Neuron (in vitro differentiated cells): ENCODE measurements around the gene GMDS.

Experiments
- H2AFZ ChIP-seq: one replicate; pipeline ENCODE4 v1.6.1; 2013; ENCODE audit warnings: low read depth, mild to moderate bottlenecking, inconsistent platforms, low read length, moderate library complexity
- H3K27me3 ChIP-seq: one replicate; pipeline ENCODE4 v1.6.1; 2013; ENCODE audit warnings: low read length; ENCODE audit not compliant: insufficient read depth
- H3K36me3 ChIP-seq: one replicate; pipeline ENCODE4 v1.6.1; 2013; ENCODE audit warnings: low read length; ENCODE audit not compliant: insufficient read depth
- H3K4me1 ChIP-seq: one replicate; pipeline ENCODE4 v1.6.1; 2013; ENCODE audit warnings: low read length; ENCODE audit not compliant: insufficient read depth
- H3K4me3 ChIP-seq: 2 replicates; pipeline ENCODE4 v1.5.1; 2013; ENCODE audit warnings: mild to moderate bottlenecking, low read length, moderate library complexity
- H3K9me3 ChIP-seq: one replicate; pipeline ENCODE4 v1.6.1; 2013; ENCODE audit warnings: low read length

Gene GMDS

DNA sequence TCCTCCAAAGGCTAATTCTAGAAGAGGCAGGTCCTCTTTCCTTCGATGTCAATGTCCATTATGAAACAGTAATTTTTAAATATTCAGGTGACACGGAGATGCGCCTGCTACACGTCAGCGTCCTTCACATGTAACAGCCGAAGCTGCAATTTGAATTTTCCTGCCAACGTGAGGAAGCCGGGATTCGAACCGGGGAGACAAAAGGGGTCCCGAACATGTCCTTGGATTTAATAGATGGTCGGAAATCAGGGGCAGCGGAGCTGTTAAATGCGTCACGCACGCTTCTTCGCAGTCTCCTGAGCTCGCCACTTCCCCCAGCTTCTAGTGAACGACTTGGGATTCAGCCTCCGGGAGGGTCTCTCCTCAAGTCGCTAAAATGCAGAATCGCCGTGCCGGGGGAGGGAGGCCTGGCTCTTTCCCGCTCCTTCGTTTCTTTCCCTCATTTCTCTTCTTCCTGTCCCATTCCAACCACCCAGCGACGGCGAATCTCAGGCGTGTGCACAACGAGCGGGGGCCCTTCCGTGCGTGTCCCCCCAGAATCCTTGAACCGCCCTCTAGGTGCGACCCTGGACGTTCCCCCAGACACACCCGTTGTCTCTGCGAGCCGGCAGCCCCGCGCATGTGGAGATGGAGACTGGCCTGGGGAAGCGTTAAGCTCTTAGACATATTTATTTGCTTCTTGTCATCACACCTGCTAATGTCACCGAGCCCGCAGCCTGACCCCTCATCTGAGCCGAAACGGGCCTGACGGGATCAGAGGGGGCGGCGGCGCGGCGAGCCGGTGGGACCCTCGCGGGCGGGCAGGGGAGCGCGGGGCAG, 637.0 kb downstream of the GMDS start:
- Histone ChIP-seq H3K4me1 (peaks cover 15% of the 10 kb centered on the region), H3K4me3 (no peak overlapping the region), H3K9me3 (no peaks in the 10 kb centered on the region), H3K36me3 (no peaks in the 10 kb centered on the region), H2AFZ (peak overlapping the region; percentile 91), H3K27me3 (peaks cover 64% of the 10 kb centered on the region)

DNA sequence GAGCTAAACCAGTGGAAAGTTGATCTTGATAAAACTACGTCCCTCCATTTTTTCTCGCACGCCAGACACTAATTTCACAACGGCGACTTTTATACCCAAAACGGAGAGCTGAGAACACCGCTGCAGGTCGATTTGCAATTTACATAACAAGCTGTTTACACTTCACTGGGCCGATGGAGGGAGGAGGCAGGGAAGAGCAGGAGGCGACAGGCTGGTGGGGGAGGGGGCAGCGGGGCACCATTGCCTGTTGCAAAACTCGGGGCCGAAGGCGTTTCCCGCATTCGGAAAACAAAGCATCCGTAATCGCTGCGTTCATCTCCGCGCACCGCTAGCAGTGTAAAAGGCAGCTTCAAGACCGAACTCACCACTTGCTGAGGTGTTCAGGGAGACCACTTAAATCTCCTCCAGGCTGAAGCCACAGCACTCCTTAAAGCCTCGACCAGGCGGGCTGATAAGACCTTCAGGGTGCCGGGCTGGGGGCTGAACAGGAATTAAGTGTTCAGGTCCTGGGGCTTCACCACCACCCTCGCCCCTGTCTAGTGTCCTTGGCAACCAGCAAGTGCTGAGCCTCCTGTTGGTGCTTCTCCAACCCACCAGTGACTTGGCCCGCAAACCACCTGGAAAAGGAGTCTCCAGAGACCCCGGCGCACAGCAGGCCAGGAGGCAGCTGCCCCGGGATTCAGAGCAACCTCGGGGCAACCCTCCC, 637.7 kb downstream of the GMDS start:
- Histone ChIP-seq H3K9me3 (no peaks in the 10 kb centered on the region), H3K4me3 (peak overlapping the region; percentile 11), H3K4me1 (peaks cover 15% of the 10 kb centered on the region), H3K36me3 (no peaks in the 10 kb centered on the region), H2AFZ (no peak overlapping the region), H3K27me3 (peaks cover 65% of the 10 kb centered on the region)

DNA sequence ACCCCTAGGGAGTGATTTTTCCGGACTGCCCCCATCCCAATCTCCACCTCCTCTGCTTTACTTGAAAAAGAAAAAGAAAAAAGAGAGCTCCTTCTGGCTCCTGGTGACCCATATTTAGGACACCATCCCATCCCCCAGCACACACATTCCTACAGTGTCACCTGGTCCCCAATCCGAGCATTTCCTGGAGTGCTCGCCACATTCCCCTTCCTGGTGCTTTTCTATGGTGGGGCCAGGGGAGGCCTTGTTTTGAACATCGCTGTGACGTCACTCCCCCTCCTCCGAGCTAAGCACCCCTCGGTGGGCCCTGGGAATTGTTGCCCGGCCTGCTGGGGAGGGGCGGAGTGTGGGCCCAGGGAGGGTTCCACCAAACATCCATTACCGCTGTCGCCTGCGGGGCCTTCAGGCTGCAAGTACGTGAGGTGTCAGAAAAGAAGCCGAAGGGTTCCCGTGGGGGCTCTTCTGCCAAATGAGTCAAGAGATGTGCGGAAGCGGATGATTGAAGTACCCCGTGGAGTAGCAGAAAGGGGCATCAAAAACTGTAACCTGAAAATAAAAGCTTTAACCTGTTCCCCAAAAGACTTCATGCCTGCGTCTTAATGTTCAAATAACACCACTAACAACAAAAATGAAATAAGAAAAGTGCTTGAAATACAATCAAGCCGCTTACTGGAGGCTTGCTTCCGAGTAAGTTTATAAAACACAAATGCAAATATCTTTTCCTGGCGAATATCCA, 638.5 kb downstream of the GMDS start:
- H3K4me3 ChIP-seq = peak overlapping the region; percentile 11
- H3K36me3 ChIP-seq = no peaks in the 10 kb centered on the region
- no peaks in the 10 kb centered on the region for H3K9me3 ChIP-seq
- no peak overlapping the region for H2AFZ ChIP-seq
- peaks cover 64% of the 10 kb centered on the region for H3K27me3 ChIP-seq
- H3K4me1 ChIP-seq = peaks cover 15% of the 10 kb centered on the region

DNA sequence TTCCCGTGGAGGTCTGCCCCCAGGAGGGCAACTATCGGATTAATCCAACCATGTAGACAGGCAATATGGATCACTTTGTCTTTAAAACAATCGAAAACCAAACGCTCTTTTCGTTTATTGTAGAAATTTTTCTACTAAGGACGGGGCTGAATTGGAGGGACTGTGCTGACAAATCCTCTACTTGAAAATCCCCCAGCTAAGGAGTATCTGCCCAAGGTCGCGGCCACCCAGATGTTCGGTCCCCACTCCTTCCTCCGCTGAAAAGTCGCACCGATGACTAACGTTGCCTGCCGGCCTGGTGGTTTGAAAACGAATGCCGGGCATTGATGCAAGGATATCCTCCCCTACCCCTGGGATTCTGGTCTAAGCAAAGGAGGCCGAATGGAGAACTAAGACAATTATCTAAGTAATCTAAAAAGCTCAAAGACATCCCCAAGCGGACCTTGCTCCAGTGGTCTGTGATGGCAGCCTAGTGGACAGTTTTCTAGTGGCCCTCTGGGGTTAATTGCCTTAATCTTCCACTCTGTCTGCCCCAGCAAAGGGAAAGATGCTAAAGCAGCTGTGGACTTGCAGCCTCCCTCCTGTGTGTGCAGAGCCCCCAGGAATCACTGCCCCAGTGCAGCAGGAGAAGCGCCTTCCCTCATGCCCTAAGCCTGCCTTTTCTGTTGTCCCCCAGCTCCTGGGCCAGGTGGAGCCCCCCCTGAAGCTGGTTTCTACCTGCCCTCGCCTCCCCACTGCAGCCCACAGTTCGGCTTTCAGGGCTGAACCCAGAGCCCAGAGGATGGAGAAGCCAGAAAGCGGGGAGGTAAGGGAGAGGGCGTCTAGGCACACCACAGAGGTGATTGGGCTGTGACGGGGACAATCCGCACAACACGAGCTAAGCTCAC, 639.3 kb downstream of the GMDS start:
- peaks cover 67% of the 10 kb centered on the region for H3K27me3 ChIP-seq
- no peaks in the 10 kb centered on the region for H3K36me3 ChIP-seq
- no peaks in the 10 kb centered on the region for H3K9me3 ChIP-seq
- no peak overlapping the region for H2AFZ ChIP-seq
- no peak overlapping the region for H3K4me3 ChIP-seq
- H3K4me1 ChIP-seq = peaks cover 15% of the 10 kb centered on the region

DNA sequence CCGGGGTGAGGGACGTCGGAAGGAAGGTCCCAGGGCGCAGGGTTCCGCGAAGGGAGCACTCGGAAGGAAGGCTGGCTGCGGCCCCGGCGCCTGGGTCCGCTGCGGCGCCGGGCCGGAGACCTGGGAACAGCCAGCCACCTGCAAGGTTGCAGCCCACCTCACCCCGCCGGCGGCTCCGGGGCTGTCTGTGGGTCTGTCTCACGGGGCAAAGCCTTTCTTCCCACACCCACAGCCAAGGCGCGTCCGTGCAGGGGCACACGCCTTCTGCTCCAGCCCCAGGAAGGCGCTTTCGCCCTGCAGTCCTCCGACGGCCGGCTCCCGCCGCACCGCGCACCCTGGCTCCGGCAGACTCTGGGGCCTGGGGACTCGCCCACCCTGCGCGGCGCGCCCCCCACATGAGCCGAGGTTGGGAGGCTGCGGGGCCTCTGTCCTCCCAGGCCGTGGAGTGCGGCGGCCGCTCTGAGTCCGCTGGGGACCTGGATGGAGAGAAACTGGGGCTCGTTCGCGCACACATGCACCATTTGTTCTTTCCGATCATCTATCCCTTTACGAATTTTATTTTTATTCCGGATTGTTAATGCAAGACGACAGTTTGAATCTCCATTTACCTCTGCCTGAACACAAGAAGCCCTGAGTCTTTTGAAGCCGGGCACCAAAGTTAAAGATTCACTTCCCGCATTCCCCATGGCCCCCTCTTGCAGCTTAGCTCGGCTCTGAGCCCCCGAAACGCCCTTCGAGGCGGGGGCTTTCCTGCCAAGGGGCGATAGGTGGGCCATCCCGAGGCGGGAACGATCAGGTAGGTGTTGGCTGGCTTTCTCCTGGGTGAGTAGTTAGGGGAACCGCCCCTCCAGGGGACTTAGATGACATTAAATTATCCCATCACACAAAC, 640.2 kb downstream of the GMDS start:
- H3K4me1 ChIP-seq = peaks cover 15% of the 10 kb centered on the region
- H3K36me3 ChIP-seq = no peaks in the 10 kb centered on the region
- H3K4me3 ChIP-seq = no peak overlapping the region
- peaks cover 68% of the 10 kb centered on the region for H3K27me3 ChIP-seq
- H2AFZ ChIP-seq = peak overlapping the region; percentile 87
- no peaks in the 10 kb centered on the region for H3K9me3 ChIP-seq

DNA sequence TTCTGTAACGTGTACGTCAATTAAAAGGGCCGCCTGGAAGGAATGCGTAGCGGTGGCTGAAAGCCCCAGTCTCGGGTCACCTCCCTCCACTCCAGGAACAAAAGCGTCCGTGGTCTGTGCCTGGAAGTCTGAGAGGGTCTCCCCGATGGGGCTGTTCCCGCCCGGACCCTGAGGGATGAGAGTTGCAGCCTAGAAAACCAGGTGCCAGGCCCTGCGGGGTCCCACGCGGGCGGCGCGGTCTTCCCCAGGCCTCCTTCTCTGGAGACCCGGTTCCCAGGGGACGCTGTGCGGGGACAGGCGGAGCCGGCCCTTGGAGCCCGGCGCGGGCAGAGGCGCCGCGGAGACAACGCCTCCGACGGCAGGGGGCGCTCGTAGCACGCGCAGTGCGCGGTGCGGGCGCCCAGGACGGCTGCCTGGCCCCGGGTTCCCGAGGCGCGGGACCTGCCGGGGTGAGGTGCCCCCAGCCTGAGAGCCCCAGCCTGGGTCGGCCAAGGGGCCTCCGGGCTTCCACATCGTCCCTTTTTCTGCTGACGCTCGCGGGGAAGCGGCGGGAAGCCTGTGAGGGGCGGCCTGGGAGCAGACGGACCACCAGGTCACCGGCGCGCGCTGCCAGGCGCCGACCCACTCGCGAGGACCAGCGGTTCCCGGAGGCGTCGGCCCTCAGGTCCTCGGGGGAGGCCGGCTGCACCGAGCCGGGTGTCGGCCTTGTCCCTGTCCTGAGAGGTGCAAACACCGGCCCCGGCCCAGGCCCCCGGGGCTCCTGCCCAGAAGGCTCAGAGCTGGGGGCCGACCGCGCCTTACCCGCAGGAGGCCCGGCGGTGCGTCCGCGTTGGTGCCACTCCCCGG, 641.0 kb downstream of the GMDS start:
- Histone ChIP-seq H3K4me3 (peak overlapping the region; percentile 47), H3K36me3 (no peaks in the 10 kb centered on the region), H3K27me3 (peaks cover 68% of the 10 kb centered on the region), H2AFZ (peak overlapping the region; percentile 87), H3K4me1 (peaks cover 15% of the 10 kb centered on the region), H3K9me3 (no peaks in the 10 kb centered on the region)

DNA sequence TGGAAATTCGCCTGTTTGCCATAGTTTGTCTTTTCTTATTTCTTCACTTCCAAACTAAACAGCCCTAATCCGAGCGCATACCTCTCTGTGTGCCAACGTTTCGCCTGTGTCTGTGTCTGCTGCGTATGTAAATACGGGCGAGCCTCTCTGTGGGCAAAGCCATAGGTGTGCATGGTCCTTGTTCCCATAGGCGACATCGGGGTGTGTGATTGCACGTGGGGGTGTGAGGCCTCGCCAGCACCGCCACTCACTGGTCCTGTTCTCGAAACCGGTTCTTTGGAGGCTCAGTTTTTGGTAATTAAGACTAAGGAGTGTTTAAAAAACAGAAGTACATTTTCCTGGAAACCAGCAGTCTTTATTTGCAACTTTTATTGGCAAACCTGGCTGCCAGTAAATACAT, 641.7 kb downstream of the GMDS start:
- Histone ChIP-seq H3K9me3 (no peaks in the 10 kb centered on the region), H3K4me1 (peaks cover 15% of the 10 kb centered on the region), H3K27me3 (peaks cover 63% of the 10 kb centered on the region), H3K4me3 (peak overlapping the region; percentile 47), H2AFZ (peak overlapping the region; percentile 87), H3K36me3 (no peaks in the 10 kb centered on the region)

DNA sequence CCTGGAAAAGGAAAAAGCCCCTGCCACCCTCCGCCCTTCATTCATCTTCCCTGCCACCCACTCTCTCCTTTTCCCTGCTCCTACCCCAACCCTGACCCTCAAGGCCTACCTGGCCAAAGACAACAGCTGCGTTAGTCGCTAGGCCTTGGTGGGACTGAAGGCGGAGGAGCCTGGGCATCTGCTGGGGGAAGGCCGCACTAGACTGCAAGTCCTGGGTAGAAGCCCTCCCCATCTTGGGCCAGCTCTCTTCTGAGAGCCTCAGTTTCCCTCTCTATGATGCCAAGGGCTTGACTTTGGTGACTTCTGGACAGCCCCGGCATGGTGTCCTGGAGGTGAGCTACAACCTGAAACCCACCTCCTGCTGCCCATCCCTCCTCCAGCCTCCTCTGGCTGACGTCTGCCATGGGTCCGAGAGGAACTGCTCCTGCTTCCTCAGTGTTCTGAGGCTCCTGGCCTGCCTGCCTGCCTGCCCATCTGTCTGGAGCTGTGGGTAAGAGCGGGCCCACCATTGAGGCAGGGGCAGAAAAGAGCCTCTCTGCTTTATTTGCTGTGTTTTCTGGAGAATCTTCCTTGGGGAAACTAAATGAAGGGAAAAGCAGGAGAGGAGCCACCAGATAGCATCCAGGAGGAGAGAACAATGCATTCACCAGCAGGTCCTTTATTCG, 643.2 kb downstream of the GMDS start:
- Histone ChIP-seq H3K27me3 (peaks cover 51% of the 10 kb centered on the region), H3K9me3 (no peaks in the 10 kb centered on the region), H2AFZ (no peak overlapping the region), H3K36me3 (no peaks in the 10 kb centered on the region), H3K4me3 (no peak overlapping the region), H3K4me1 (peaks cover 5% of the 10 kb centered on the region)

DNA sequence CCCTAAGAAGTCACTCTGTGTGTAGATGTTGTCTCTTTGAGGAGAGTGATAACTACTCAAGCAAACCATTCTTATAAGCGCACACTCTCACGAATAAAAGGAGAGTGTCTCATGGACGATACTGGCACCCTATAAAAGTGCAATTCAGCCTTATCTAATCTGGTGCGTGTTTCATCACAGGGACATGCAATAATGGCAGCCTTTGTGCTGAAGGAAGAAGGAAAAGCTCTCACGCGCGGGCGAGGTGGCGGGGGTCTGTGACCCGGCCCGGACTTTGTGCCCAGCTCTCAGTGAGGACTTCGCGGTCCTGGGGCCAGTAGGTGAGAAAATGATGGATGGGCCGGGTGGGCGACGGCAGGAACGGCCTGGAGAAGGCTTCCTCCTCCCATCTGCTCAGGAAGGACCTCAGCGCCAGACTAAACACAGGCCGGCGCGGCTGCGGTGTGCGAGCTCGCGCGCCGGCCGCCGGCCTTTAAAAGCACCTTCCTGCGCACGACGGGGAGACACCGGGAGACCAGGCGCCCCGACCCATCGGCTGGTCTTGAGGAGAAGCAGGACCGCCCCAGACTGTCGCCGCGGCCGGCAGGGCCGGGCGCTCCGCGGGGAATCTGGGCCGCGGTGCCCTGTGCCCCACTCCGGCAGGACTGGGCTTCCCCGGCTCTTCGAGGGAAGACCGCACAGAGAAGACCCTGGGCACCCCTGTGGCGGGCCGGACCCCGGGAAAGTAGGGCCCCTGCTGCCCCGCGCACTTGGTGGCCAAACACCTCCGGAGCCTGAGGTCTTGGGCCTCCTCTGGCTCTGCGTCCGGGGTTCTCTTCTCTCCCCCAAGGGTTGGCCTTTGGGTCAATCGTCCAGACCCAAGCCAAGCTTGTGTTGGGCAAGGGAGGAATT, 644.0 kb downstream of the GMDS start:
- no peak overlapping the region for H3K4me3 ChIP-seq
- peaks cover 43% of the 10 kb centered on the region for H3K27me3 ChIP-seq
- no peak overlapping the region for H2AFZ ChIP-seq
- no peaks in the 10 kb centered on the region for H3K9me3 ChIP-seq
- H3K36me3 ChIP-seq = no peaks in the 10 kb centered on the region
- peaks cover 6% of the 10 kb centered on the region for H3K4me1 ChIP-seq

DNA sequence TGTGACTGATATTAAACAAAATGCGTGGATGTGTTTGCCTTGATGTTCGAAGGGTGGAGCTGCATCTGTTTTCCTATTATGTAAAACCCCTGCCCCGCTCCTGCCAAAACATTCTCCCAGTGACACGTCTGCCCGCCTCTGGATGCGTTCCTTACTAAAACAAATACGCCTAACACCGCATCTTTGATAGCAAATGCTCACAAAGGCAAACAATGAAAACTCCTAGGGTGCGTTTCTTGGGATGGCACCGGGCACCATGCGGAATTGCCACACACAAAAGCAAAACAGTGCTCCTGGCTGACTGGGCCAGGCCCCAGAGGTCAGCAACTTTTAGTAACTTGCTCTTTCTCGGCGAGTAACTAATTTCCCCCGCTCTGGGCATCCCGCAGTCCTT, 644.6 kb downstream of the GMDS start:
- Histone ChIP-seq H3K9me3 (no peaks in the 10 kb centered on the region), H3K27me3 (peaks cover 37% of the 10 kb centered on the region), H2AFZ (no peak overlapping the region), H3K4me3 (no peak overlapping the region), H3K36me3 (no peaks in the 10 kb centered on the region), H3K4me1 (peaks cover 9% of the 10 kb centered on the region)
